Stimulated activated naive CD4-positive, alpha-beta T cell (primary cell): ENCODE measurements around the gene ST6GAL1.
"Not testable (repeated sequence)": the region's sequence is repeated elsewhere in the genome, so short reads cannot be mapped to it uniquely, and the experiment has no call there.

ENCODE experiments used
- DNase-seq, 6 experiments: peaks; one replicate each; lab custom pipeline; 2025; lab: John Stamatoyannopoulos, UW

ST6GAL1 gene

DNA sequence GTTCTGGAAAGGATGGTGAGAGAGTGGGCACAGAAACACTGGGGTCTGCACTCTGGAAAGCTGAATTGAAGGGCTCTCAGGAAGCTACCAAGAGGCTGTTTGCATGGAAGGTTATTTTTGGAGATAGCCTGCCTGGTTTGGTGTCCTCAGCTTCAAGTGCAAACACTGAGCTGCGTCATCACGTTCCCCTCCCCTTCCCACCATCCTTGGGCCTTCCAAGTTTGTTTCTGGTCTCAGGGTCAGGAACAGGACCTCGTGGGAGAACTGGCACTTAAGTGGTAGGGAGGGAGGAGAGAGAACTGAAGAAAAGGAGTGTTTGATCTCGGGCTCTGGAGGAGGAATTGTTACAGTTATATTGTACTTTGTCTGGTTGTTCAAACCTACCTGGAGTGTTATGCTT lies 10.6 kb downstream of the ST6GAL1 start:
- DNase-seq, result no peak

- DNase-seq, result no peak
Observed at GRCh38 chr3:186942168-186942567, 11.8 kb downstream of the ST6GAL1 start.

GRCh38 chr3:186945255-186945823 lies 15.0 kb downstream of the ST6GAL1 start:
- DNase-seq, result no peak

- no peak for DNase-seq
Observed at GRCh38 chr3:186946756-186947375, 16.5 kb downstream of the ST6GAL1 start.

- no peak for DNase-seq
Observed at GRCh38 chr3:186949281-186949982, 19.1 kb downstream of the ST6GAL1 start.

DNA sequence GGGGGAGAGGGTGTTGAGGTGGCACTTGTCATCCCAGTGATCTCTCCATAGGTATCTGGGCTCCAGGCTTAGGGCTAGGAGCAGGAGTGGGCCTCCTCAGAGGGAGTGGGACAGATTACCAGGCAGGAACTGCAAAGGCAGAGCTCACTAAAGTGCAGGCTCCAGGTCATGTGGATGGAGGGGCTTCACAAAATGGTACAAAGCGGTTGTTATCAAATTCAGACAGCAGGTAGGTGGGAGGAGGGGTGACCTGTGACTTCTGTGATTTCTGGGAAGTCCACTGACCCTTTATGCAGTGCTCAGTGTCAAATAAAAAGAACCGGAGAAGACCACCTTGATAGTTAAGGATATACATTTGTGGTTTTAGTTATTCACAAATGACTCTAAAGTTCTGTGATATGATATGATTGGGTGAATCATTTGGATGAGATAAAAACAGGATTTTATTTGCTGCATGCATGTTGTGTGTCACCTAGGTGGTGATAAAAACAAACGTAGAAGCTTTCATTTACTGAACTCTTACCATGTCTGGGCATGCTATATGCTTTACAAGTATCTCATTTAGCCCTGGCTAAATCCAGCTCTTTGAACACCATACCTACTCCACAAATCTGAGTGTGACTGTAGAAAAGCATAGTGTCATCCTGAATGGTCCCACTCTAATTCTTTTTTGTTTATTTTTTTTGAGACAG lies 20.2 kb downstream of the ST6GAL1 start:
- DNase-seq, result no peak

GRCh38 chr3:186951640-186952552 lies 21.6 kb downstream of the ST6GAL1 start:
- DNase-seq, result no peak

GRCh38 chr3:186953011-186953487 lies 22.7 kb downstream of the ST6GAL1 start:
- peak in 1 of 6 experiments; percentile 5 for DNase-seq

DNA sequence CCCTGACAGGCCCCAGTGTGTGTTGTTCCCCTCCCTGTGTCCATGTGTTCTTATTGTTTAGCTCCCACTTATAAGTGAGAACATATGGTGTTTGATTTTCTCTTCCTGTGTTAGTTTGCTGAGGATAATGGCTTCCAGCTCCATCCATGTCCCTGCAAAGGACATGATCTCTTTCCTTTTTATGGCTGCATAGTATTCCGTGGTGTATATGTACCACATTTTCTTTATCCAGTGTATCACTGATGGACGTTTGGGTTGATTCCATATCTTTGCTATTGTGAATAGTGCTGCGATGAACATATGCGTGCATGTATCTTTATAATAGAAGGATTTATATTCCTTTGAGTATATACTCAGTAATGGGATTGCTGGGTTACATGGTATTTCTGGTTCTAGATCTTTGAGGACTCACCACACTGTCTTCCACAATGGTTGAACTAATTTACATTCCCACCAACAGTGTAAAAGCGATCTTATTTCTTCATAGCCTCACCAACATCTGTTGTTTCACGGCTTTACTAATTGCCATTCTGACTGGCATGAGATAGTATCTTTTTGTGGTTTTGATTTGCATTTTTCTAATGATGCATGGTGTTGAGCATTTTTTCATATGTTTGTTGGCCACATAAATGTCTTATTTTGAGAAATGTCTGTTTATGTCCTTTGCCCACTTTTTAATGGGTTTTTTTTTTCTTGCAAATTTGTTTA lies 23.8 kb downstream of the ST6GAL1 start:
- not testable (repeated sequence) for DNase-seq

- DNase-seq, result no peak
Observed at GRCh38 chr3:186955898-186956696, 25.8 kb downstream of the ST6GAL1 start.

DNA sequence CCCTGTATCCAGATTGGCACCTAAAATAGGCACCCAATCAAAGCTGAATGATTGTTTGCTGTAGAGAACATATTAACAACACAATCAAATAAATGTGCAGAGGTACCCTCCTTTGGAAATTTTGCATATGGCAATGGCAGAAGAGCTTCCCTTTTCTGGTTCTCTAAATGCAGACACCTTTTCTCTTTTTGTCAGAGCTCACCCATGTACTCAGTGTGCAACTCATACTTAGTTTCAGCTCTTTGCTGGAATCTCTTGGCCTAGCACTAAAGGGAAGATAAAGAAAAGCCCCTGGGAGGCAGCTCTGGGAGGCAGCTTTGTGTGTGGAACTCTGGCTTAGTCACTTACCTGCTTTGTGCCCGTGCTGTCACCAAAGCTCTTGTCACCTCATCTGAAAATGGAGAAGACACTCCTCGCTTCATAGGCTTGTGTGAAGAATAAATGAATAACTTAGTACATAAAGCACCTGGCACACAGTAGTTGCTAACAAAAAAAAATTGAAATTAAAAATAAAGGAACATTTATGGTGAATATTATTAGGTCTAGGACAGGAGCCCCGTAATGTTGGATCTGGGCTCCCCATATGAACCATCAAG lies 28.8 kb downstream of the ST6GAL1 start:
- DNase-seq, result no peak

DNA sequence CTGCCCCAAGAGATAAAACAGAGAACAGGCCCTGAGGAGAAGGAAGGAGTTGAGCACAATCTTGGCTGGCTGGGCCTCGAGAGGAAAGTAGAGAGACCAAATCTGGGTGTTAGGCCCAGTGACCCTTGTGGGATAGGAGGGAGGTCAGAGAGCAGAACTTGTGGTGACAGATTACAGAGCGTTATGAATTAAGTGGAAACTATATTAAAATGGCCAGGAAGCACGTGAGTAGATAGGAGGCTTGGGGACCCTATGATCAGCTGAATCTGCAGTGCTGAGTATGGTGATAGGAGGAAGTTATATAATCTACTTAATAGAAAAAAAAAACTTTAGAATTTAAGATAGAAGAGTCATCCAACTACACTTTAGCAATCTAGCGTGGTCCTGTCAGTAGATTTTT lies 30.0 kb downstream of the ST6GAL1 start:
- DNase-seq, result no peak

DNA sequence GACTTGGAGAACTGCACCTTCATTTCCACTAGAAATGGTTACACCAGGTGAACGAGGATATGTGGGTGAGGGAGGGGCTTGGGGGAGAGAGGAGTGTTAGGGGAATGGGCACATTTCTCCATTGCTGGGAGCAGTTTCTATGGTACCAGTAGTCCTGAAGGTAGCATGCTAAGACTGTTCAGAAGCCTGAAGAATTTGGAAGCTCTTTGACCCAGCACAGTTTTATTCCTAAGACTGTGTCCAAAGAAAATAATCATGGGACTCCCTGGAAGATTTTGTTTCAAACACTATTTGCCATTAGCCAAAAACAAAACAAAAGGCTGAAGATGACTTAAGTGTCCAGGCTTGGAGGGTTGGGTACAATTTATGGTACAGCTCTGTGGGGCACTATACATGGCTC lies 32.1 kb downstream of the ST6GAL1 start:
- DNase-seq, result no peak

DNA sequence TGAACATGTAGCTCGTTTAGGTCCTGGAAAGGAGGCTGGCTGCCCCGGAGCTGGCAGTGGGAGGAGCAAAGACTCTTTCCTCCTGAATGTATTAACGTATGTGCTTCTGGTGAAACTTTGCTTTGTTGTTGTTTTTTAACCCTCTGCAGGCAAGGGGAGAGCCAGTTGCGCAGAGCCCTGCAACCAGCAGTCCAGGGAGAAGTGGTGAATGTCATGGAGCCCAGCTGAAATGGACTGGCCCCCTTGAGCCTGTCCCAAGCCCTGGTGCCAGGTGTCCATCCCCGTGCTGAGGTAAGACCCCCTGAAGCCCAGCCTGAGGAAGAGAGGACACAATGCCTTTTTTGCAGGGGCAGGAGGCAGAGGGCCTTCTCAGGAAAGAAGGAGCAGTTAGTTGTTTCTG lies 33.3 kb downstream of the ST6GAL1 start:
- DNase-seq, result no peak

DNA sequence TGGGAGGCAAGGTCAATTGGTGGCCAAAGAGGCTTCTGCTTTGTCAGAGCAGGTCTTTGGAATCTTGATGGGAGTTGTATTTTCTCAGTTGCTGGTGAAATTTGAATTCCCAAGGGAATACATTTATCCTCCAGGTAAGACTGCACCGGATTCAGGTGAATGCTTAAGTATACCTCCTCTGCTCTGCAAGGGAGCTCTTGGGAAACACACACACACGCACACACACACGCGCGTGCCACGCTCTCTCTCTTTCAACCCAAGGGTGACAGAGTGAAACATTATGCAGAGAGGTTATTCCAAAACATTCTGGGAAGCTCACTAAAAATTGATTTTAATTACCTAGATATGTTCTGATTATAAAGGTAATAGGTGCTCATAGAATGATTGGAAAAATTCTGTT lies 33.7 kb downstream of the ST6GAL1 start:
- DNase-seq, result no peak

- no peak for DNase-seq
Observed at GRCh38 chr3:186964616-186965015, 34.3 kb downstream of the ST6GAL1 start.

DNA sequence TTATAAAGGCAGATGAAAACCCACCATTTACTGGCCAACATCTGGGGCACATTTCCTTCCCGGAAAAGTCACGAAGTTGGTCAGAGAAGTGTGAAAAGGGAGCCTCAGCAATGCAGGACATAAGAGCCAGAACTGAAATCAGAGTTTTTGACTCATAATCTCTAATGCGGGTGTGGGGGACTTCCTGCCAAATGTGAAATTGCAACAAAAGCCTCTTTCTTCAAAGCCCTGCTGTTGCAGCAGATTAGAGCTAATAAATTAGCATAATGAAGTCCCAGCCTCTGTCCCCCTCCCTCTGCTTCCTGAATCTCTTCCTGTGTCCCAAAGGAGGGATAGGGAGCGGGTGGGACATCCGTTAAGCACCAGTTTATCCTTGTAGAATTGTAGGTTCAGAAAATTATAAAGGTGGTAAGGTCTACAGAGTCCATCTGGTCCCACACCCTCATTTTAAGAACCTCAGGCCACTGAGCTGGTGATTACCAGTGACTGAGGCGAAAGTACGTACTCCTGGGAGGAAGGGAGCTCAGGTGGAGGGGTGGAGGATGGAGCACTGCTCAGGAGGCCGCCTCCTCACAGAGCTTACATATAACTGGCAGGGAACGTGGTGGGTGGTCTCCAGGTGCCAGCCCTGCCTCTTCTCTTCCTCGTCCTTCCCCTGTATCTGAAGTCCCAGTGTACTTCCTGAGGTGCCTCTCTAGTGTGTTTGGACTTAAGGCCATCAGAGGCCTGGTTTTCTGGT lies 35.0 kb downstream of the ST6GAL1 start:
- no peak for DNase-seq

DNA sequence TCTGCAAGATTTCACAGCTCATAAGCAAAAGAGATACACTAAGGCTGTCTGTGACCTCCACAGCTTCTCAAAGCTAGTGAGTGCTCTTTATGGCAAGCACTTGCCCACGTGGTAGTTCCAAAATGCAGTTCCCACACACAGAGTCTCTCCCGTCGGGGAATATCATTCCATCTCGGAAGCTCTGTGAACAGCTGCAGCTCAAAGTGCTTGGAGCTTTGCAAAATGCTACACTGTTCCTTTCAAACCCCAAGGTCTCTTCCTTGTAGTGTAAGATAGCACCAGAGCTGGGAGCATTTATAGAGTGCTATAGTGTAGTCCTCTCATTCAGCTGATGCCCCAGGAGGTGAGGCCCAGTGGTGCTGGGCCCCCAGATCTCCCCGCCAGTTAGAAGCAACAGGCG lies 36.1 kb downstream of the ST6GAL1 start:
- DNase-seq, result no peak

- DNase-seq, result not testable (repeated sequence)
Observed at GRCh38 chr3:186967236-186967635, 36.9 kb downstream of the ST6GAL1 start.
